SJCRH30 (cell line): ENCODE data around the gene LATS1. TPM values are rescaled to one million over a fixed set of nuclear protein-coding genes. Genes with fewer than 3 reads are reported as not detected.
"Not testable (repeated sequence)": the region's sequence is repeated elsewhere in the genome, so short reads cannot be mapped to it uniquely, and the experiment has no call there.

Experiments
- DNase-seq, 2 experiments: peaks; one replicate each; pipeline ENCODE4 v3.0.0-alpha.2; 2015 to 2020
- H3K27ac ChIP-seq: fragments of 250-450 bp; sonication (Bioruptor Pico); 2 replicates; pipeline ENCODE4 v1.5.1; 2020; ENCODE audit warnings: mild to moderate bottlenecking, moderate library complexity
- H3K27me3 ChIP-seq: fragments of 250-450 bp; sonication (Bioruptor Pico); 2 replicates; pipeline ENCODE4 v1.5.1; 2020; ENCODE audit warnings: mild to moderate bottlenecking, moderate library complexity
- H3K36me3 ChIP-seq: fragments of 250-450 bp; sonication (Bioruptor Pico); 2 replicates; pipeline ENCODE4 v1.5.1; 2020; ENCODE audit warnings: mild to moderate bottlenecking, moderate library complexity
- H3K4me1 ChIP-seq: fragments of 250-450 bp; sonication (Bioruptor Pico); 2 replicates; pipeline ENCODE4 v1.5.1; 2020; ENCODE audit warnings: mild to moderate bottlenecking, moderate library complexity
- H3K4me3 ChIP-seq: fragments of 250-450 bp; sonication (Bioruptor Pico); 2 replicates; pipeline ENCODE4 v1.5.1; 2020; ENCODE audit warnings: mild to moderate bottlenecking, moderate library complexity
- H3K9me3 ChIP-seq: fragments of 250-450 bp; sonication (Bioruptor Pico); replicated peaks from 2 replicates; pipeline ENCODE4 v1.5.1; 2020; ENCODE audit warnings: mild to moderate bottlenecking, moderate library complexity
- total RNA-seq: library from RNA; depleted of rRNA; stranded (reverse); fragments of >200 nt; shearing (Covaris generic); gene quantifications from 2 replicates; pipeline ENCODE4 v1.2.3, GENCODE V29; 2014

The LATS1 gene
- total RNA-seq, 1 experiment from 2014 or later: 33.9 TPM

DNA sequence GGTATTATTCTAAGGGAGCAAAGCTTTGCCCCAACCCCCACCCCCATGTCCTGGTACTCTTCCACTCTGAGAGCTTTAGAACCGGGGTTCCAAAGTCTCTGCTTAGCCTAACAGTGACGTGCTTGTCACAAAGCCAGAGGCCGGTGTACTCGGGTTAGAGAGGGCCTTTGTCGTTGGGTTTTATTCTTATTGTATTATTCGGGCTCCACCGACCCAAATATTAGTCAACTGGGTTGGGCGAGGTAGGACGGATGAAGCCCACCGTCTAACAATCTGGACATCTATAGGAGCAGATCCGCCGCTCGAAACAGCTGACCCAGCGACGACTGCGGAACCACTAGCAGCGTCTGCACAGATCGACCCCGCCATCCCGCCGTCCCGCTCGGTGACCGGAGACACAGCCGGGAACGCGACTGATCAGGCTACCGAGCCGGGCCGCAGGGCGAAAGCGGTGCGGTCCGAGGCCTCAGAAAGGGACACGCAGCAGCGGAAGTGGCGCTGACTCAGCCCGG, 31.2 kb upstream of the LATS1 start:
- Histone ChIP-seq H3K4me3 (peak overlapping the region; percentile 100), H3K27ac (peak overlapping the region; percentile 70)
- not testable (repeated sequence) for H3K36me3 ChIP-seq, H3K27me3 ChIP-seq, H3K4me1 ChIP-seq, H3K9me3 ChIP-seq, DNase-seq

DNA sequence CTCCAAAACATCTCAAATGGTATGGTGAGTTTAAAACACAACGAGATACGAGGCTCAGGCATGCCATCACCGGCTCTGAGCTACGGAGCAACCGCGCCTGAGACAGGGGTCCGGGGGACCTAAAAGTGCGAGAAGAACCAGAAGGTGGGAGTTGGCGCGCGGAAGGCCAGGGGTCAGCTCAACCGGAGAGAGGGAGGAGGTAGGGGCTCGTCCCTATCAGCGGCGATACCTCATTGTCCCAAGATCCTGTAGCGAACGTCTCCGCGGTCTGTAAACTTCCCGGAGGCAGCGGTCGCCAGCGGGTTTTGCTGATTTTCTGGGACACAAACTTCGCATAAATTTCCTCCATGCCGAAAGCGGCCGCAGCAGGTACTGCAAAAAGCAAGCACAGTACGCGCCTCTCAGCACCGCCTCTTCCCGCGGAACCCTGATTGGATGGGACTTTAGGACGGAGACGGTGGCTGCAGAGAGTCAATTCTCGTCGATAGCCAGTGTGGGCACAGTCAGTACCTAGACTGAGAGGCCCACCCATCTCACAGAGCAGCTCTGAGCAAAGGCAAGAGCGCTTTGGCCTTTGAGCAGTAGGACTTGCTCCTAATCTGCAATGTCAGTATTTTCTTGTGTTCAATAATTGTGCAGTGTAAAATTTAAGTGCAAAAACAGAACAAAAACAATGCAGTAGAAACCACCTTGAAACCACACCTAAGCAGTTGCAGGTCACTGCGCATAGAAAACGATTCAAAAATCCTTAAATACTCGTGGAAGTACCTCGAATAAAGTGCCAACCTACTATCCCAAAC, 28.4 kb upstream of the LATS1 start, which contains the start of gene NUP43:
NUP43 (minus strand) TSS at position 383 of the 800 bp plus-strand sequence; CDS start at position 349, 34 bp downstream.
- H3K27ac ChIP-seq: peak within 1 kb of the TSS; percentile 23; the same call in 1 of the 2 replicates
- peak; percentile 96 to 97 for DNase-seq
- H3K4me3 ChIP-seq: peak within 1 kb of the TSS; percentile 74
- peaks cover 23% of the 10 kb centered on the region for H3K36me3 ChIP-seq
- H3K4me1 ChIP-seq: peaks cover 3% of the 10 kb centered on the region; the same call in 1 of the 2 replicates
- no peaks in the 10 kb centered on the region for H3K9me3 ChIP-seq
- H3K27me3 ChIP-seq: no peaks in the 10 kb centered on the region

- H3K9me3 ChIP-seq, H3K27ac ChIP-seq, H3K27me3 ChIP-seq, DNase-seq, H3K4me1 ChIP-seq: not testable (repeated sequence)
- H3K36me3 ChIP-seq: peaks cover 34% of the 10 kb centered on the region
- H3K4me3 ChIP-seq: peak overlapping the region; percentile 74
Measured at GRCh38 chr6:149745252-149745651, 27.4 kb upstream of the LATS1 start.

DNA sequence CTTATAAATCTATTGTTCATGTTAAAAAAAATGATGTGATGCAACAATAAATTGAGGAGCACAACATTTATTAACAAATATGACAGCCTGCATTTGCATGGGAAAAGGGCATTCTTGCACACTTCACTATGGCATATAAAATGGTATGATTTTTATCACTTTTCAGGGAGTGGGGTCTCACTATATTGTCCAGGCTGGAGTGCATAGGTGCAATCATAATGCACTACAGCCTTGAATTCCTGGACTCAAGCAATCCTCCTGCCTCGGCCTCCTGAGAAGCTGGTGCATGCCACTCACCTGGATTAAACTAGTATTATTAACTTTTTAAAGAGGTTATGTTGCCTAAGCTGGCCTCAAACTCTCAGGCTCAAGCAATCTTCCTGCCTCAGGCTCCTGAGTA, 17.0 kb upstream of the LATS1 start:
- no peaks in the 10 kb centered on the region for H3K27me3 ChIP-seq
- H3K27ac ChIP-seq: no peak overlapping the region
- no peak for DNase-seq
- H3K4me3 ChIP-seq: no peak overlapping the region
- H3K4me1 ChIP-seq: no peaks in the 10 kb centered on the region
- H3K36me3 ChIP-seq: peaks cover 57% of the 10 kb centered on the region
- H3K9me3 ChIP-seq: no peaks in the 10 kb centered on the region

GRCh38 chr6:149733089-149733720, 15.3 kb upstream of the LATS1 start:
- H3K4me3 ChIP-seq: no peak overlapping the region
- peaks cover 59% of the 10 kb centered on the region for H3K36me3 ChIP-seq
- no peaks in the 10 kb centered on the region for H3K4me1 ChIP-seq
- no peaks in the 10 kb centered on the region for H3K9me3 ChIP-seq
- DNase-seq: no peak
- no peaks in the 10 kb centered on the region for H3K27me3 ChIP-seq
- no peak overlapping the region for H3K27ac ChIP-seq

- H3K4me3 ChIP-seq: no peak overlapping the region
Measured at GRCh38 chr6:149729824-149730223, 11.9 kb upstream of the LATS1 start.

GRCh38 chr6:149728499-149729234, 10.8 kb upstream of the LATS1 start:
- Histone ChIP-seq H3K9me3 (no peaks in the 10 kb centered on the region), H3K4me1 (no peaks in the 10 kb centered on the region), H3K27ac (no peak overlapping the region), H3K36me3 (peaks cover 65% of the 10 kb centered on the region), H3K27me3 (no peaks in the 10 kb centered on the region), H3K4me3 (no peak overlapping the region)
- DNase-seq: no peak

More at GRCh38 chr6:149729824-149730223, 11.9 kb upstream of the LATS1 start:
- Histone ChIP-seq H3K27ac (no peak overlapping the region), H3K27me3 (no peaks in the 10 kb centered on the region), H3K9me3 (no peaks in the 10 kb centered on the region), H3K4me1 (no peaks in the 10 kb centered on the region), H3K36me3 (peaks cover 70% of the 10 kb centered on the region)
- no peak for DNase-seq

DNA sequence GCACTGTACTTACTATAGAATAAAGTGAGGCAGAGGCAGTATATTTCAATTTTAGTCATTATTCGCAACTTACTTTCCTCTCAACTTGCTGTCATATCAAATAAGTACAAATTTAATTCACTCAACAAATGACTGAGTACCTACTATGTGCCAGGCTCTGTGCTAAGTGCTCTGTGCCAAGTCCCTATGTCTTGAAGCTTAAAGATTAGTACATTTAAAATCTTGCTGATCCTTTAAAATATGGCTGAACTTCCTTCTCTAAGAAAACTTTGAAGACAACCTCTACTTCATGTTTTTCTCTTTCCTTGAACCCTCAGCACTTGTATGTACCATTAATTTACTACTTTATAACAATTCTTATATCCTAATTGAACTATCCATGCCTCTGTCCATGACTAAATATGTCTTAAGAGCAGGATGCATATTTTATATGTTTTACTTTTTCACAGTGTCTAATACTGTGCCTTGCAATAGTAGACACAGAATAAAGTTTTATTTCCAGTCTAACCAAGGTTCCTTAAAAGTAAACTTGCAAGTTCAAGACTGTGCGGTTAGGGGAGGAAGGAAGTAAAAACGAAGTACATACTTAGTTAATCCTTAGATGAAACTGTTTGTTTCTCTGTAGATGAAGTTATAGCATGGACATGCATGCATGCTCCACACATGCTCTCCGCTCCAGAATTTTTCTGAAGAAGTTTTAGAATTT, 10.0 kb upstream of the LATS1 start:
- H3K27ac ChIP-seq: no peak overlapping the region
- no peak for DNase-seq
- H3K9me3 ChIP-seq: no peaks in the 10 kb centered on the region
- H3K4me3 ChIP-seq: no peak overlapping the region
- no peaks in the 10 kb centered on the region for H3K27me3 ChIP-seq
- peaks cover 63% of the 10 kb centered on the region for H3K36me3 ChIP-seq
- H3K4me1 ChIP-seq: no peaks in the 10 kb centered on the region

DNA sequence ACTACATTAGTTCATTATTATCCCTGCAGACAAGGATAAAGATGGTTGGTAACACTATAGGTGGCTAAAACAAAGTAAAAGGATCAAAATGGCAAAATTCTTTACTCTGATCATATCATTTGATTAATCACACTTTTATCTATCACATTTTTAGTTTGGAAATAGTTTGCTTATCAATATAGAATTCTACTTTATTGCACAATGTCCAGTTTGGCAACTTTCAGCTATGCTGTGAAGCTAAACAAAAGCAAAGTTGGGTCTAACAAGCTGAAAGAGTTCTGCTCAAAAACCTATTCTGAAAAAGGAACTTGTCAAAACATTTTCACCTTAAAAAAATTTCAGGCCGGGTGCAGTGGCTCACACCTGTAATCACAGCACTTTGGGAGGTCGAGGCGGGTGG, 7.9 kb upstream of the LATS1 start:
- no peak overlapping the region for H3K4me3 ChIP-seq
- no peaks in the 10 kb centered on the region for H3K9me3 ChIP-seq
- H3K27ac ChIP-seq: no peak overlapping the region
- peaks cover 48% of the 10 kb centered on the region for H3K36me3 ChIP-seq
- no peaks in the 10 kb centered on the region for H3K4me1 ChIP-seq
- no peaks in the 10 kb centered on the region for H3K27me3 ChIP-seq
- no peak for DNase-seq

DNA sequence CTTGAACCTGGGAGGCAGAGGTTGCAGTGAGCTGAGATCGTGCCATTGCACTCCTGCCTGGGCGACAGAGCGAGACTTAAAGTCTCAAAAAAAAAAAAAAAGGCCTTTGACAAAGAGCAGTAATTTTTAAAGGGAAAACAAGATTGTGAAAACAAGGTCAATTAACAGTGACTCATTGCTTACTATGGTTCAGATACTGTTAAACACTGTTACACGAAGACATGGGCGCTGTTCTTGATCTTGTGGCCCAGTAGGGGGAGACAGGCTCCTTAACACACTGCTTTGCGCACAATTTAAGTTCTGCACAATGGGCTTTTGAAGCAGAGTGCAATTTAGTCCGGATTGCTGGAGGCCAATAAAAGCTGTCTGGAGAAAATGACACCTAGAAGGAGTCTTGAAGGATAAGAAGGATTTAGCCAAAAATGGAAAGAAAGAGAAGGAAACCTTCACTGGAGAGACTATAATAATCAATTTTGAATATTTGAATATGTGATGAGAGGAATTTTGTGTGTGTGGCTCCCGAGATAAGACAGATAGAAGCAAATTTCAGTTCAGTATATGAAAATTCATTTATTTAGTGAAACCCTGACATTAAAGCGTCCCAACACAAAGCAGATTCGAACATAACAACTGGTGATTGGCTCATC, 6.0 kb upstream of the LATS1 start:
- no peak overlapping the region for H3K27ac ChIP-seq
- no peaks in the 10 kb centered on the region for H3K27me3 ChIP-seq
- peaks cover 38% of the 10 kb centered on the region for H3K36me3 ChIP-seq
- H3K4me3 ChIP-seq: no peak overlapping the region
- no peaks in the 10 kb centered on the region for H3K4me1 ChIP-seq
- H3K9me3 ChIP-seq: no peaks in the 10 kb centered on the region
- peak; percentile 34 to 64 for DNase-seq

DNA sequence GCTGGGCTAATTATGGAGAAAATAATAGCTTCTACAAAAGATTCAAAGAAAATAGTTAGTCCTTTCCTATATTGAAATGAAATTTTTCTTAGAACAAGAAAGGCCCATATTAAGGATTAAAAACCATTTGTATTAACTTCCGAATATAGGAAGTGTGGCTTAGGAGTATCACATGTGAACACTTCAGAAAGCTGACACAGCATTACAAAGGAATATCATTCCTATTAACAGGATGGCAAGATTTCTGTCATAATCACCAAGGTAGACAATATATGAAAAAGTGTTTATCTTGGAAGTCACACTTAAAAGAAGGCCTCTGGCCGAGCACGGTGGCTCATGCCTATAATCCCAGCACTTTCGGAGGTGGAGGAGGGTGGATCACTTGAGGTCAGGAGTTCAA, 5.4 kb upstream of the LATS1 start:
- H3K27me3 ChIP-seq: no peaks in the 10 kb centered on the region
- no peaks in the 10 kb centered on the region for H3K4me1 ChIP-seq
- no peak overlapping the region for H3K27ac ChIP-seq
- no peaks in the 10 kb centered on the region for H3K9me3 ChIP-seq
- DNase-seq: no peak
- no peak overlapping the region for H3K4me3 ChIP-seq
- peaks cover 32% of the 10 kb centered on the region for H3K36me3 ChIP-seq

DNA sequence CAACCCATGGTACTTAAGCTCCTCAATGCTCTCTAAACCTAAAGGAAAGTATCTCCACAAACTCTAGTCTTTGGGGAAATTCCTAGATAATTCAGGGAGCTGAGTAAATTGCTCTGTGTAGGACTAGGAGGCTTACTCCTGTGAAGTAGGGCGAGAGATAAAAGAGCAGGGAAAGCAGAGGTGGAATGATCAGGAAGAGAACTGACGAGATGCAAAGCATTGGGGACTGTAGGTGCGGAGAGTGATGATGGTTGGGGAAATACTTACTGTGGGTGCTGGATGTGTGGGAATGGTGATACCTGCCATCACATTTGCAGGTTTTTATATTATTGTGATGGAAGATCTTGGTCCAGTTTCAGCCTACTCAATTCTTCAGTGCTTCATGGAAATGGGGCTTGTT, 1.6 kb upstream of the LATS1 start:
- Histone ChIP-seq H3K9me3 (no peaks in the 10 kb centered on the region), H3K4me3 (no peak overlapping the region), H3K27me3 (no peaks in the 10 kb centered on the region), H3K36me3 (peaks cover 3% of the 10 kb centered on the region; the same call in 1 of the 2 replicates), H3K4me1 (0 out of 2 replicates have a peak, but pooled peaks cover 2% of the 10 kb centered on the region), H3K27ac (no peak overlapping the region)
- DNase-seq: no peak

GRCh38 chr6:149717255-149717587, 680 bp downstream of the LATS1 start:
- H3K4me3 ChIP-seq: peak overlapping the region; percentile 96
- H3K36me3 ChIP-seq: no peaks in the 10 kb centered on the region
- H3K27me3 ChIP-seq: no peaks in the 10 kb centered on the region
- H3K27ac ChIP-seq: peak overlapping the region; percentile 97
- no peak for DNase-seq
- no peaks in the 10 kb centered on the region for H3K9me3 ChIP-seq
- 0 out of 2 replicates have a peak, but pooled peaks cover 2% of the 10 kb centered on the region for H3K4me1 ChIP-seq
